Endothelial cell of umbilical vein (primary cell): ENCODE results near the gene SENP8. TPM values are rescaled to one million over a fixed set of nuclear protein-coding genes. Genes with fewer than 3 reads are reported as not detected.

ENCODE experiments used
- BruUV-seq: library from RNA; stranded (reverse); fragments of 400-500 nt; replicated peaks from 2 replicates; lab custom pipeline; 2021; lab: Mats Ljungman, UMichigan
- CTCF ChIA-PET: fragments of 300-600, 350-600 bp; sonication (Branson Sonifier 250); formaldehyde crosslinking; loops from one replicate; lab custom pipeline; 2021; ENCODE audit warnings: antibody characterized with exemption, inconsistent platforms; lab: Charles Lee
- POLR2A ChIA-PET: fragments of 300-600, 350-600 bp; sonication (Branson Sonifier 250); formaldehyde crosslinking; loops from one replicate; lab custom pipeline; 2021; ENCODE audit warnings: antibody characterized with exemption, inconsistent platforms; lab: Charles Lee
- DNase-seq: peaks from one replicate; pipeline ENCODE4 v3.0.0-alpha.2; 2011; ENCODE audit warnings: low read depth, low spot score
- FAIRE-seq: peaks from 2 replicates; lab custom pipeline; 2011; peaks lifted over from hg19 to GRCh38; lab: Jason Lieb, UNC
- H2AFZ ChIP-seq: 2 replicates; pipeline ENCODE4 v1.6.0; 2012; ENCODE audit warnings: low read depth, low read length, control low read depth, inconsistent platforms
- H3K27ac ChIP-seq: 2 replicates; pipeline ENCODE4 v1.5.1; 2011; ENCODE audit warnings: low read depth, mild to moderate bottlenecking, control low read depth, low read length, moderate library complexity; ENCODE audit not compliant: insufficient read depth
- H3K27me3 ChIP-seq, 2 experiments: 2 replicates each; pipeline versions ENCODE4 v1.6.0 to v1.6.1; 2011; ENCODE audit warnings: low read length in 2 of 2, mixed read lengths in 1 of 2; ENCODE audit not compliant: control insufficient read depth in 2 of 2, insufficient read depth in 2 of 2
- H3K36me3 ChIP-seq, 2 experiments: 2 replicates in 1 of 2; 3 replicates in 1 of 2; pipeline ENCODE4 v1.5.1; 2011; ENCODE audit warnings: low read length in 2 of 2, mild to moderate bottlenecking in 1 of 2, moderate library complexity in 1 of 2; ENCODE audit not compliant: control insufficient read depth in 2 of 2, insufficient read depth in 2 of 2; ENCODE audit errors: extremely low read depth in 1 of 2
- H3K4me1 ChIP-seq: 3 replicates; pipeline ENCODE4 v1.5.1; 2011; ENCODE audit warnings: mild to moderate bottlenecking, low read length; ENCODE audit not compliant: control insufficient read depth, insufficient read depth; ENCODE audit errors: extremely low read depth
- H3K4me2 ChIP-seq: 2 replicates; pipeline ENCODE4 v1.6.1; 2011; ENCODE audit warnings: low read length, control low read depth, mixed read lengths; ENCODE audit not compliant: insufficient read depth
- H3K4me3 ChIP-seq, 3 experiments: fragments of 200-600 bp in 1 of 3; sonication (generic), shearing (Covaris generic) in 1 of 3; replicated peaks in 1 of 3; 2 replicates each; pipeline ENCODE4 v1.5.1; 2011 to 2016; ENCODE audit warnings: control low read depth in 3 of 3, low read length in 3 of 3, mild to moderate bottlenecking in 2 of 3, inconsistent platforms in 1 of 3, low read depth in 1 of 3, moderate library complexity in 1 of 3; ENCODE audit not compliant: insufficient read depth in 1 of 3
- H3K79me2 ChIP-seq: 2 replicates; pipeline ENCODE4 v1.6.0; 2012; ENCODE audit warnings: low read length, inconsistent platforms; ENCODE audit not compliant: control insufficient read depth, insufficient read depth
- H3K9ac ChIP-seq: replicated peaks from 2 replicates; pipeline ENCODE3; 2011; ENCODE audit warnings: low read length, control low read depth; ENCODE audit not compliant: insufficient read depth; ENCODE audit errors: extremely low read depth
- H3K9me1 ChIP-seq: replicated peaks from 3 replicates; pipeline ENCODE4 v1.6.0; 2011; ENCODE audit warnings: mild to moderate bottlenecking, low read length; ENCODE audit not compliant: control insufficient read depth, insufficient read depth; ENCODE audit errors: extremely low read depth
- H3K9me3 ChIP-seq: replicated peaks from 2 replicates; pipeline ENCODE4 v1.5.1; 2012; ENCODE audit warnings: low read length, inconsistent platforms; ENCODE audit not compliant: control insufficient read depth, insufficient read depth
- H4K20me1 ChIP-seq: replicated peaks from 2 replicates; pipeline ENCODE3; 2011; ENCODE audit warnings: mild to moderate bottlenecking, low read length; ENCODE audit not compliant: control insufficient read depth, insufficient read depth; ENCODE audit errors: extremely low read depth
- EZH2 ChIP-seq: IDR thresholded peaks from 2 replicates; pipeline ENCODE4 v1.6.1; 2012; ENCODE audit warnings: borderline replicate concordance, low read depth, mild to moderate bottlenecking, moderate library complexity, low read length, inconsistent platforms; ENCODE audit not compliant: severe bottlenecking
- FOS ChIP-seq: IDR thresholded peaks from 2 replicates; pipeline ENCODE4 v1.6.1; 2011; ENCODE audit warnings: mild to moderate bottlenecking, low read length, moderate library complexity, borderline replicate concordance; ENCODE audit not compliant: insufficient read depth
- GATA2 ChIP-seq: IDR thresholded peaks from 2 replicates; pipeline ENCODE4 v1.7.0; 2011; ENCODE audit warnings: low read depth, mild to moderate bottlenecking, moderate library complexity, mixed read lengths, low read length; ENCODE audit not compliant: insufficient read length, insufficient read depth
- JUN ChIP-seq: IDR thresholded peaks from 2 replicates; pipeline ENCODE4 v1.6.1; 2011; ENCODE audit warnings: borderline replicate concordance, low read depth; ENCODE audit not compliant: insufficient read length, insufficient read depth
- MYC ChIP-seq: IDR thresholded peaks from one replicate; pipeline ENCODE4 v1.6.1; 2011; ENCODE audit warnings: mild to moderate bottlenecking, low read depth, low read length
- POLR2A ChIP-seq: IDR thresholded peaks from 2 replicates; pipeline ENCODE4 v1.6.1; 2012; ENCODE audit warnings: low read depth, mild to moderate bottlenecking, control low read depth, low read length
- POLR2AphosphoS5 ChIP-seq: IDR thresholded peaks from 2 replicates; pipeline ENCODE4 v1.6.1; 2012; ENCODE audit warnings: low read depth, mild to moderate bottlenecking, control low read depth, low read length, moderate library complexity; ENCODE audit not compliant: insufficient read depth
- dilution Hi-C: fragments of 300-500 bp; cut with MboI; formaldehyde crosslinking; loops from one replicate; pipeline ENCODE4 v1.15.0; 2019; ENCODE audit warnings: low sequenced_read_pairs; ENCODE audit not compliant: extremely low pct_ligation_motif_present
- intact Hi-C: fragments of 100-400 bp; cut with micrococcal nuclease; formaldehyde crosslinking; loops from one replicate; pipeline ENCODE4 v1.10.0; 2022
- polyA plus RNA-seq, 4 experiments: library from polyadenylated mRNA; depleted of rRNA in 3 of 4; stranded (reverse) in 3 of 4; unstranded in 1 of 4; fragments of >200 nt; gene quantifications; 2 replicates each; pipeline versions ENCODE4 v1.2.1 to v1.2.3, GENCODE V29; 2011 to 2012; ENCODE audit warnings: missing spikeins in 1 of 4
- total RNA-seq: library from RNA; stranded (reverse); gene quantifications from 2 replicates; pipeline ENCODE4 v1.2.3, GENCODE V29; 2021
- TF ChIP-seq, protein P1 (sequence below), 2 donors: IDR thresholded peaks; 1 replicate in 1 of 2; 2 replicates in 1 of 2; pipeline ENCODE4 v1.5.1; 2011; ENCODE audit warnings: low read length in 2 of 2, mild to moderate bottlenecking in 2 of 2, moderate library complexity in 2 of 2, control low read depth in 1 of 2, inconsistent platforms in 1 of 2, low read depth in 1 of 2; ENCODE audit not compliant: insufficient read depth in 1 of 2; ENCODE audit errors: extremely low read depth in 1 of 2
- TF ChIP-seq, protein P2 (sequence below): IDR thresholded peaks from 2 replicates; pipeline ENCODE4 v1.6.1; 2011; ENCODE audit not compliant: insufficient read depth, insufficient read length

SENP8 gene
- total and polyA plus RNA-seq, 2 donors (not counting 3 experiments of a cell fraction or from before 2014, with no cell fraction given): 0.91 to 1.3 TPM

DNA sequence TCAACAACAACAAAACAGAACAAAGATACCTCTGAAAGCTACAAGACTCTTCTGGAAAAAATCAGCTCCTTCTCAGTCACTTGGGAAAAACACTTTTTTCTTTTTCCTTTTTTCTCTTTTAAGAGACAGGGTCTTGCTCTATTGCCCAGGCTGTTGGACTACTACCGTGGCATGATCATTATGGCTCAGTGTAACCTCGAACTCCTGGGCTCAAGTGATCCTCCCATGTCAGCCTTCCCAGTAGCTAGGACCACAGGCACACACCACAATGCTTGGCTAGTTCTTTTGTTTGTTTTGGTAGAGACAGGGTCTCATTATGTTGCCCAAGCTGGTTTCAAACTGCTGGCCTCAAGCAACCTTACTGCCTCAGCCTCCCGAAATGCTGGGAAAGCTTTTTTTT is 13.1 kb upstream of the SENP8 start:
- no peaks in the 10 kb centered on the region for H3K36me3 ChIP-seq
- H3K4me2 ChIP-seq: no peak overlapping the region
- DNase-seq (no peak), FAIRE-seq (no peak)
- H3K9me1 ChIP-seq: no peaks in the 10 kb centered on the region
- peaks cover 3% of the 10 kb centered on the region for H4K20me1 ChIP-seq
- dilution Hi-C loops: no loop called here
- H2AFZ ChIP-seq: no peak overlapping the region
- H3K4me3 ChIP-seq: no peak overlapping the region
- no TSS peak for BruUV-seq
- H3K27ac ChIP-seq: no peak overlapping the region
- no peaks in the 10 kb centered on the region for H3K79me2 ChIP-seq
- ChIA-PET CTCF (no interaction called here), POLR2A (no interaction called here)
- intact Hi-C loops: no loop called here
- no peak overlapping the region for H3K9ac ChIP-seq
- H3K9me3 ChIP-seq: no peaks in the 10 kb centered on the region
- no peaks in the 10 kb centered on the region for H3K4me1 ChIP-seq
- H3K27me3 ChIP-seq: no peaks in the 10 kb centered on the region
- TF ChIP-seq POLR2AphosphoS5: no peak
- no peak for TF ChIP-seq FOS
- TF ChIP-seq GATA2: no peak
- no peak for TF ChIP-seq EZH2
- TF ChIP-seq POLR2A: no peak
- TF ChIP-seq, protein P1, sequence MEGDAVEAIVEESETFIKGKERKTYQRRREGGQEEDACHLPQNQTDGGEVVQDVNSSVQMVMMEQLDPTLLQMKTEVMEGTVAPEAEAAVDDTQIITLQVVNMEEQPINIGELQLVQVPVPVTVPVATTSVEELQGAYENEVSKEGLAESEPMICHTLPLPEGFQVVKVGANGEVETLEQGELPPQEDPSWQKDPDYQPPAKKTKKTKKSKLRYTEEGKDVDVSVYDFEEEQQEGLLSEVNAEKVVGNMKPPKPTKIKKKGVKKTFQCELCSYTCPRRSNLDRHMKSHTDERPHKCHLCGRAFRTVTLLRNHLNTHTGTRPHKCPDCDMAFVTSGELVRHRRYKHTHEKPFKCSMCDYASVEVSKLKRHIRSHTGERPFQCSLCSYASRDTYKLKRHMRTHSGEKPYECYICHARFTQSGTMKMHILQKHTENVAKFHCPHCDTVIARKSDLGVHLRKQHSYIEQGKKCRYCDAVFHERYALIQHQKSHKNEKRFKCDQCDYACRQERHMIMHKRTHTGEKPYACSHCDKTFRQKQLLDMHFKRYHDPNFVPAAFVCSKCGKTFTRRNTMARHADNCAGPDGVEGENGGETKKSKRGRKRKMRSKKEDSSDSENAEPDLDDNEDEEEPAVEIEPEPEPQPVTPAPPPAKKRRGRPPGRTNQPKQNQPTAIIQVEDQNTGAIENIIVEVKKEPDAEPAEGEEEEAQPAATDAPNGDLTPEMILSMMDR (IDR thresholded peaks at IDR 0.05; ENCODE audit: extremely low read depth in 1 of 2, insufficient read depth in 1 of 2, low read depth in 1 of 2, low read length in 2 of 2): no peak
- no peak for TF ChIP-seq MYC
- TF ChIP-seq JUN: no peak
- TF ChIP-seq, protein P2, sequence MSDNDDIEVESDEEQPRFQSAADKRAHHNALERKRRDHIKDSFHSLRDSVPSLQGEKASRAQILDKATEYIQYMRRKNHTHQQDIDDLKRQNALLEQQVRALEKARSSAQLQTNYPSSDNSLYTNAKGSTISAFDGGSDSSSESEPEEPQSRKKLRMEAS: no peak
